H1 (cell line): ENCODE measurements around the gene RGCC.

ENCODE experiments used
- BRCA1 ChIP-seq: IDR thresholded peaks from 2 replicates; pipeline ENCODE4 v1.6.1; 2012; ENCODE audit warnings: low read depth, low read length, improper control_type of control experiment
- CTCF ChIP-seq, 3 experiments: IDR thresholded peaks; 1 replicate in 2 of 3; 2 replicates in 1 of 3; pipeline versions ENCODE4 v1.5.1 to v1.6.1; 2011; ENCODE audit warnings: low read length in 3 of 3, mild to moderate bottlenecking in 3 of 3, inconsistent platforms in 2 of 3, low read depth in 1 of 3, moderate library complexity in 1 of 3; ENCODE audit not compliant: insufficient read depth in 1 of 3; ENCODE audit errors: control extremely low read depth in 1 of 3
- EGR1 ChIP-seq: IDR thresholded peaks from 2 replicates; pipeline ENCODE4 v1.6.1; 2011; ENCODE audit warnings: low read depth, low read length, borderline replicate concordance
- EP300 ChIP-seq, 2 experiments: IDR thresholded peaks; 1 replicate in 1 of 2; 2 replicates in 1 of 2; pipeline ENCODE4 v1.6.1; 2011 to 2012; ENCODE audit warnings: low read depth in 2 of 2, low read length in 2 of 2, mild to moderate bottlenecking in 2 of 2, borderline replicate concordance in 1 of 2, inconsistent platforms in 1 of 2, moderate library complexity in 1 of 2
- FOSL1 ChIP-seq: IDR thresholded peaks from 2 replicates; pipeline ENCODE4 v1.6.1; 2011; ENCODE audit warnings: mild to moderate bottlenecking, low read depth, low read length, moderate library complexity; ENCODE audit not compliant: insufficient read depth
- POLR2A ChIP-seq, 2 experiments: IDR thresholded peaks; 1 replicate in 1 of 2; 2 replicates in 1 of 2; pipeline ENCODE4 v1.6.1; 2011; ENCODE audit warnings: low read depth in 2 of 2, low read length in 2 of 2, mild to moderate bottlenecking in 2 of 2; ENCODE audit errors: control extremely low read depth in 1 of 2
- POLR2AphosphoS5 ChIP-seq: IDR thresholded peaks from 2 replicates; pipeline ENCODE4 v1.6.1; 2011; ENCODE audit warnings: low read depth, low read length
- RNF2 ChIP-seq: fragments of 200-900, 300-1000 bp; sonication (generic); IDR thresholded peaks from 2 replicates; pipeline ENCODE4 v1.7.1; 2016; ENCODE audit warnings: borderline replicate concordance, low read depth, mild to moderate bottlenecking, antibody characterized with exemption, low read length; ENCODE audit not compliant: poor library complexity, severe bottlenecking; ENCODE audit errors: missing control alignments
- SIN3A ChIP-seq, 2 experiments: IDR thresholded peaks in 1 of 2; conservative IDR thresholded peaks in 1 of 2; 2 replicates each; pipeline ENCODE4 v1.6.1; 2011 to 2012; ENCODE audit warnings: low read length in 2 of 2, improper control_type of control experiment in 1 of 2, low read depth in 1 of 2, mild to moderate bottlenecking in 1 of 2
- SP1 ChIP-seq: IDR thresholded peaks from 2 replicates; pipeline ENCODE4 v1.6.1; 2011; ENCODE audit warnings: low read depth, low read length
- TBP ChIP-seq: IDR thresholded peaks from 2 replicates; pipeline ENCODE4 v1.6.1; 2011; ENCODE audit warnings: low read depth, low read length, improper control_type of control experiment
- TEAD4 ChIP-seq: IDR thresholded peaks from 2 replicates; pipeline ENCODE4 v1.6.1; 2012; ENCODE audit warnings: low read depth, low read length, inconsistent platforms, mixed read lengths
- USF2 ChIP-seq: IDR thresholded peaks from 2 replicates; pipeline ENCODE4 v1.6.1; 2011; ENCODE audit warnings: low read length, improper control_type of control experiment
- ZNF274 ChIP-seq: IDR thresholded peaks from 2 replicates; pipeline ENCODE4 v1.7.0; 2012; ENCODE audit warnings: low read length, borderline replicate concordance; ENCODE audit errors: extremely low read depth

GRCh38 chr13:41515491-41516139 lies 58.3 kb downstream of the RGCC start:
- TF ChIP-seq TEAD4 = no peak
- no peak for TF ChIP-seq CTCF (IDR thresholded peaks at IDR 0.05; ENCODE audit: control extremely low read depth in 1 of 3, insufficient read depth in 1 of 3, low read depth in 1 of 3, low read length in 3 of 3)
- no peak for TF ChIP-seq FOSL1
- no peak for TF ChIP-seq TBP
- TF ChIP-seq SIN3A (conservative IDR thresholded peaks at IDR 0.05 in 1 of 2, IDR thresholded peaks at IDR 0.05 in 1 of 2; ENCODE audit: low read depth in 1 of 2, low read length in 2 of 2) = no peak
- no peak for TF ChIP-seq USF2
- no peak for TF ChIP-seq SP1
- TF ChIP-seq ZNF274 = no peak
- no peak for TF ChIP-seq EP300 (IDR thresholded peaks at IDR 0.05; ENCODE audit: borderline replicate concordance in 1 of 2, low read depth in 2 of 2, low read length in 2 of 2)
- TF ChIP-seq POLR2AphosphoS5 = no peak
- TF ChIP-seq EGR1 = no peak
- no peak for TF ChIP-seq POLR2A (IDR thresholded peaks at IDR 0.05; ENCODE audit: control extremely low read depth in 1 of 2, low read depth in 2 of 2, low read length in 2 of 2)
- no peak for TF ChIP-seq RNF2
- no peak for TF ChIP-seq BRCA1
